Measurements from ENCODE around the gene NLGN2.

DNA sequence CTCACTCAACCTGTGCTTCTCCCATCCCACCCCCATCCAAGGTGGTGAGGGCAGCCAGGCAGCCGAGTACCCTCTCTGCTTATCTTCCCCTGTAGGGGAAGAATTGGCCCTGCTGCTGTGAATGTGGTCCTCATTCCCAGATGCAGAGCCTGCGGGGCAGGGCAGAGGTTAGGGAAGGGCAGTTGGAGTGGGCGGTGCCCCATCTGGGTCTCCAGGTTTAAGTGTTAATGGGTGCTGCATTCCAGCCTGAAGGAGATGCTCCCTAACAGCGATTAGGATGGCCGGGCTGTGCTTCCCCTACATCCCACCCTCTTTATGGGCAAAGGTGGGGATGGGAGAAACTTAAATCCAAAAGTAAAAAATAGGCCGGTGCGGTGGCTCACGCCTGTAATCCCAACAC is 40.6 kb upstream of the NLGN2 start:
- TF ChIP-seq, protein P1, sequence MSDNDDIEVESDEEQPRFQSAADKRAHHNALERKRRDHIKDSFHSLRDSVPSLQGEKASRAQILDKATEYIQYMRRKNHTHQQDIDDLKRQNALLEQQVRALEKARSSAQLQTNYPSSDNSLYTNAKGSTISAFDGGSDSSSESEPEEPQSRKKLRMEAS (IDR thresholded peaks at IDR 0.05) = no peak
- no peak for TF ChIP-seq TEAD4 (IDR thresholded peaks at IDR 0.05)
- no peak for TF ChIP-seq EGR1 (IDR thresholded peaks at IDR 0.05)
- TF ChIP-seq NFIC (IDR thresholded peaks at IDR 0.05) = no peak
- TF ChIP-seq EP300 (IDR thresholded peaks at IDR 0.05; ENCODE audit: borderline replicate concordance) = no peak
- TF ChIP-seq, protein P2, sequence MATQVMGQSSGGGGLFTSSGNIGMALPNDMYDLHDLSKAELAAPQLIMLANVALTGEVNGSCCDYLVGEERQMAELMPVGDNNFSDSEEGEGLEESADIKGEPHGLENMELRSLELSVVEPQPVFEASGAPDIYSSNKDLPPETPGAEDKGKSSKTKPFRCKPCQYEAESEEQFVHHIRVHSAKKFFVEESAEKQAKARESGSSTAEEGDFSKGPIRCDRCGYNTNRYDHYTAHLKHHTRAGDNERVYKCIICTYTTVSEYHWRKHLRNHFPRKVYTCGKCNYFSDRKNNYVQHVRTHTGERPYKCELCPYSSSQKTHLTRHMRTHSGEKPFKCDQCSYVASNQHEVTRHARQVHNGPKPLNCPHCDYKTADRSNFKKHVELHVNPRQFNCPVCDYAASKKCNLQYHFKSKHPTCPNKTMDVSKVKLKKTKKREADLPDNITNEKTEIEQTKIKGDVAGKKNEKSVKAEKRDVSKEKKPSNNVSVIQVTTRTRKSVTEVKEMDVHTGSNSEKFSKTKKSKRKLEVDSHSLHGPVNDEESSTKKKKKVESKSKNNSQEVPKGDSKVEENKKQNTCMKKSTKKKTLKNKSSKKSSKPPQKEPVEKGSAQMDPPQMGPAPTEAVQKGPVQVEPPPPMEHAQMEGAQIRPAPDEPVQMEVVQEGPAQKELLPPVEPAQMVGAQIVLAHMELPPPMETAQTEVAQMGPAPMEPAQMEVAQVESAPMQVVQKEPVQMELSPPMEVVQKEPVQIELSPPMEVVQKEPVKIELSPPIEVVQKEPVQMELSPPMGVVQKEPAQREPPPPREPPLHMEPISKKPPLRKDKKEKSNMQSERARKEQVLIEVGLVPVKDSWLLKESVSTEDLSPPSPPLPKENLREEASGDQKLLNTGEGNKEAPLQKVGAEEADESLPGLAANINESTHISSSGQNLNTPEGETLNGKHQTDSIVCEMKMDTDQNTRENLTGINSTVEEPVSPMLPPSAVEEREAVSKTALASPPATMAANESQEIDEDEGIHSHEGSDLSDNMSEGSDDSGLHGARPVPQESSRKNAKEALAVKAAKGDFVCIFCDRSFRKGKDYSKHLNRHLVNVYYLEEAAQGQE (IDR thresholded peaks at IDR 0.05; ENCODE audit: low read depth) = no peak
